B cell (primary cell): Measurements from ENCODE around the gene SLC18A3. TPM values are rescaled to one million over a fixed set of nuclear protein-coding genes. Genes with fewer than 3 reads are reported as not detected.

Source experiments
- ATAC-seq: fragments of 200-7000 bp; cut with Tn5 transposase; one replicate; pipeline ENCODE4 v1.10.0; 2021; ENCODE audit warnings: low read depth, mild to moderate bottlenecking, moderate number of reproducible peaks, moderate library complexity
- CTCF ChIA-PET: fragments of 350-600 bp; sonication (Branson Sonifier 250); formaldehyde crosslinking; loops from one replicate; lab custom pipeline; 2021; ENCODE audit warnings: antibody characterized with exemption, inconsistent platforms; lab: Charles Lee
- POLR2A ChIA-PET: fragments of 350-600 bp; sonication (Branson Sonifier 250); formaldehyde crosslinking; loops from one replicate; lab custom pipeline; 2021; ENCODE audit warnings: antibody characterized with exemption; lab: Charles Lee
- DNase-seq: peaks from one replicate; pipeline ENCODE4 v3.0.0; 2013
- H2AFZ ChIP-seq: 2 replicates; pipeline ENCODE4 v1.6.1; 2012; ENCODE audit warnings: mild to moderate bottlenecking, low read depth, low read length; ENCODE audit not compliant: insufficient read depth, poor library complexity, severe bottlenecking
- H3K27ac ChIP-seq, 2 donors: 1 replicate in 1 of 2; 2 replicates in 1 of 2; pipeline ENCODE4 v1.5.1; 2012 to 2013; ENCODE audit warnings: low read length in 2 of 2, mild to moderate bottlenecking in 2 of 2, moderate library complexity in 1 of 2
- H3K27me3 ChIP-seq, 4 experiments: fragments of 200-600 bp in 1 of 4; sonication (generic) in 1 of 4; replicated peaks in 1 of 4; 1 replicate in 2 of 4; 2 replicates in 2 of 4; pipeline versions ENCODE4 v1.6.1 to v1.7.0; 2013 to 2016; ENCODE audit warnings: low read length in 3 of 4, mild to moderate bottlenecking in 2 of 4, mixed read lengths in 1 of 4, moderate library complexity in 1 of 4; ENCODE audit not compliant: insufficient read depth in 4 of 4, control insufficient read depth in 3 of 4; ENCODE audit errors: control extremely low read depth in 1 of 4
- H3K36me3 ChIP-seq, 2 experiments: replicated peaks in 1 of 2; 1 replicate in 1 of 2; 2 replicates in 1 of 2; pipeline versions ENCODE4 v1.6.1 to v1.7.1; 2013; ENCODE audit warnings: low read length in 1 of 2; ENCODE audit not compliant: insufficient read depth in 2 of 2, control insufficient read depth in 1 of 2; ENCODE audit errors: control extremely low read depth in 1 of 2, extremely low read depth in 1 of 2
- H3K4me1 ChIP-seq, 2 donors: fragments of 200-600 bp in 1 of 2; sonication (generic) in 1 of 2; 1 replicate in 1 of 2; 2 replicates in 1 of 2; pipeline versions ENCODE4 v1.5.1 to v1.6.1; 2013 to 2017; ENCODE audit warnings: low read length in 2 of 2; ENCODE audit not compliant: control insufficient read depth in 2 of 2, insufficient read depth in 2 of 2
- H3K4me2 ChIP-seq: replicated peaks from 2 replicates; pipeline ENCODE3; 2012; ENCODE audit warnings: mild to moderate bottlenecking, low read depth, low read length; ENCODE audit not compliant: poor library complexity, severe bottlenecking
- H3K4me3 ChIP-seq, 5 experiments: fragments of 200-600 bp in 1 of 5; sonication (generic) in 1 of 5; 1 replicate in 3 of 5; 2 replicates in 2 of 5; pipeline versions ENCODE4 v1.5.1 to v1.7.0; 2011 to 2016; ENCODE audit warnings: low read length in 4 of 5, mild to moderate bottlenecking in 4 of 5, low read depth in 2 of 5, control low read depth in 1 of 5, moderate library complexity in 1 of 5; ENCODE audit not compliant: insufficient read depth in 1 of 5; ENCODE audit errors: control extremely low read depth in 1 of 5, extremely low read depth in 1 of 5
- H3K79me2 ChIP-seq: fragments of 200-600 bp; sonication (generic); one replicate; pipeline ENCODE4 v1.6.0; 2016; ENCODE audit warnings: low read length; ENCODE audit not compliant: control insufficient read depth, insufficient read depth
- H3K9ac ChIP-seq: fragments of 200-600 bp; sonication (generic); 2 replicates; pipeline ENCODE4 v1.6.1; 2017; ENCODE audit warnings: mild to moderate bottlenecking, low read length, moderate library complexity
- H3K9me3 ChIP-seq, 3 donors: one replicate each; pipeline versions ENCODE4 v1.6.1 to v1.7.1; 2013; ENCODE audit warnings: low read length in 2 of 3; ENCODE audit not compliant: control insufficient read depth in 2 of 3, insufficient read depth in 1 of 3; ENCODE audit errors: control extremely low read depth in 1 of 3
- H4K20me1 ChIP-seq: 2 replicates; pipeline ENCODE4 v1.6.0; 2012; ENCODE audit warnings: mild to moderate bottlenecking, low read length; ENCODE audit not compliant: insufficient read depth, control insufficient read depth, poor library complexity, severe bottlenecking
- H3K27ac Mint-ChIP-seq: one replicate; pipeline ENCODE4 v1.8.0; 2021; ENCODE audit warnings: mixed read lengths
- H3K27me3 Mint-ChIP-seq: one replicate; pipeline ENCODE4 v1.8.0; 2021; ENCODE audit warnings: mixed read lengths
- H3K4me1 Mint-ChIP-seq: one replicate; pipeline ENCODE4 v1.8.0; 2021; ENCODE audit warnings: mixed read lengths
- H3K4me3 Mint-ChIP-seq: one replicate; pipeline ENCODE4 v1.8.0; 2021; ENCODE audit warnings: mixed read lengths
- H3K9me3 Mint-ChIP-seq: one replicate; pipeline ENCODE4 v1.8.0; 2022; ENCODE audit warnings: mixed read lengths; ENCODE audit not compliant: insufficient read depth
- CTCF ChIP-seq: fragments of 200-600 bp; IDR thresholded peaks from one replicate; pipeline ENCODE4 v1.8.0; 2022; ENCODE audit warnings: antibody characterized with exemption, mild to moderate bottlenecking
- EZH2 ChIP-seq: IDR thresholded peaks from 2 replicates; pipeline ENCODE4 v1.6.1; 2012; ENCODE audit warnings: borderline replicate concordance, low read depth, mild to moderate bottlenecking, moderate library complexity, low read length; ENCODE audit not compliant: insufficient read depth, poor library complexity, severe bottlenecking
- WGBS: methylation state at CpG from one replicate; pipeline ENCODE4 v1.1.5; 2013; ENCODE audit warnings: missing lambda C conversion rate; ENCODE audit not compliant: insufficient coverage; 5-methylcytosine and 5-hydroxymethylcytosine counted together
- intact Hi-C: fragments of 100-400 bp; cut with micrococcal nuclease; formaldehyde crosslinking; loops from one replicate; pipeline ENCODE4 v1.10.0; 2022
- polyA plus RNA-seq: library from polyadenylated mRNA; depleted of rRNA; stranded (reverse); fragments of >200 nt; gene quantifications from 2 replicates; pipeline ENCODE4 v1.2.3, GENCODE V29; 2012
- total RNA-seq, 2 donors: library from RNA; stranded (reverse); fragments of 120-200 nt in 1 of 2; gene quantifications; 1 replicate in 1 of 2; 2 replicates in 1 of 2; pipeline versions ENCODE4 v1.2.3 to v1.2.4, GENCODE V29; 2013 to 2022

SLC18A3 gene
- total and polyA plus RNA-seq, 2 donors (not counting 1 experiment from before 2014, with no cell fraction given), result not detected

GRCh38 chr10:49608166-49609005 is 1.7 kb upstream of the SLC18A3 start:
- Histone ChIP-seq H3K4me3 (no peak overlapping the region), H3K79me2 (no peaks in the 10 kb centered on the region), H3K9ac (no peak overlapping the region), H4K20me1 (no peaks in the 10 kb centered on the region), H3K36me3 (no peaks in the 10 kb centered on the region), H3K27me3 (peaks cover 0 to 68% (median 33%) of the 10 kb centered on the region in 4 experiments), H3K9me3 (peaks cover 0 to 56% (median 0%) of the 10 kb centered on the region in 3 donors), H2AFZ (no peak overlapping the region), H3K4me1 (peaks cover 0 to 10% of the 10 kb centered on the region in 2 donors), H3K27ac (no peak overlapping the region), H3K4me2 (no peak overlapping the region)
- intact Hi-C loops, result no loop called here
- ChIA-PET POLR2A (no interaction called here), CTCF (interaction anchor here (1.6 kb wide), 1 partner anchor 16 kb away, joined by 4 read pairs; no protein-coding TSS in a partner anchor)
- peak overlapping the region; percentile 16 for H3K4me3 Mint-ChIP-seq
- no peak for DNase-seq
- TF ChIP-seq CTCF, result no peak
- TF ChIP-seq EZH2, result no peak
- peaks cover 63% of the 10 kb centered on the region for H3K27me3 Mint-ChIP-seq
- 25% methylated on average over 7 of the region's 14 CpGs for WGBS
- no peaks in the 10 kb centered on the region for H3K9me3 Mint-ChIP-seq
- no peak overlapping the region for H3K27ac Mint-ChIP-seq
- H3K4me1 Mint-ChIP-seq, result peaks cover 13% of the 10 kb centered on the region
- no peak for ATAC-seq

DNA sequence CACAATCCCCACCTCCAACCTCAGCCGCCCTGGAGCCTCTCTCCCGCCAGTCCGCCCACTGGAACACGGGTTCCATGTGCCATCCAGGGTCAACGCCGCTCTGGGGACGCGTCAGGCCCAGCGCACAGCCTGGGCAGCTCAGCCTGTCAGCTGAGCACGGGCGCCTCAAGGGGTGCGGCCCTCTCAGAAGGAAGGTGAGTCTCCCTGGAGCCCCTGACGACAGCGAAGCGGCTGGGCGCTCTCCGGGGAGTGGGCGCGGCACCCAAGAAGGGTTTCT is 1.2 kb upstream of the SLC18A3 start:
- Histone ChIP-seq H4K20me1 (no peaks in the 10 kb centered on the region), H3K4me3 (no peak overlapping the region), H3K4me2 (no peak overlapping the region), H3K36me3 (no peaks in the 10 kb centered on the region), H2AFZ (no peak overlapping the region), H3K9me3 (peaks cover 0 to 56% (median 0%) of the 10 kb centered on the region in 3 donors), H3K27me3 (peaks cover 0 to 74% (median 34%) of the 10 kb centered on the region in 4 experiments), H3K4me1 (peaks cover 0 to 12% of the 10 kb centered on the region in 2 donors), H3K9ac (no peak overlapping the region), H3K79me2 (no peaks in the 10 kb centered on the region), H3K27ac (no peak overlapping the region)
- intact Hi-C loops, result no loop called here
- CTCF ChIA-PET, result interaction anchor here (1.6 kb wide), 1 partner anchor 16 kb away, joined by 4 read pairs; no protein-coding TSS in a partner anchor
- POLR2A ChIA-PET, result no interaction called here
- H3K27ac Mint-ChIP-seq, result no peak overlapping the region
- peaks cover 15% of the 10 kb centered on the region for H3K4me1 Mint-ChIP-seq
- no peak overlapping the region for H3K4me3 Mint-ChIP-seq
- H3K9me3 Mint-ChIP-seq, result no peaks in the 10 kb centered on the region
- TF ChIP-seq EZH2 (no peak), CTCF (no peak)
- WGBS, result 8% methylated on average over 19 of the region's 19 CpGs
- DNase-seq (no peak), ATAC-seq (no peak)
- H3K27me3 Mint-ChIP-seq, result peaks cover 64% of the 10 kb centered on the region
